Activated effector memory CD4-positive, alpha-beta T cell treated with Interleukin-2 at 50 U/mL for 16 hours (primary cell): ENCODE measurements around the gene ROR1.
"Not testable (repeated sequence)": the region's sequence is repeated elsewhere in the genome, so short reads cannot be mapped to it uniquely, and the experiment has no call there.

Experiments
- DNase-seq: peaks from one replicate; pipeline ENCODE4 v3.0.0-alpha.2; 2020

Gene ROR1

GRCh38 chr1:63826246-63826861, 52.5 kb downstream of the ROR1 start:
- not testable (repeated sequence) for DNase-seq

- DNase-seq: no peak
Measured at GRCh38 chr1:63827411-63828321, 53.8 kb downstream of the ROR1 start.

DNA sequence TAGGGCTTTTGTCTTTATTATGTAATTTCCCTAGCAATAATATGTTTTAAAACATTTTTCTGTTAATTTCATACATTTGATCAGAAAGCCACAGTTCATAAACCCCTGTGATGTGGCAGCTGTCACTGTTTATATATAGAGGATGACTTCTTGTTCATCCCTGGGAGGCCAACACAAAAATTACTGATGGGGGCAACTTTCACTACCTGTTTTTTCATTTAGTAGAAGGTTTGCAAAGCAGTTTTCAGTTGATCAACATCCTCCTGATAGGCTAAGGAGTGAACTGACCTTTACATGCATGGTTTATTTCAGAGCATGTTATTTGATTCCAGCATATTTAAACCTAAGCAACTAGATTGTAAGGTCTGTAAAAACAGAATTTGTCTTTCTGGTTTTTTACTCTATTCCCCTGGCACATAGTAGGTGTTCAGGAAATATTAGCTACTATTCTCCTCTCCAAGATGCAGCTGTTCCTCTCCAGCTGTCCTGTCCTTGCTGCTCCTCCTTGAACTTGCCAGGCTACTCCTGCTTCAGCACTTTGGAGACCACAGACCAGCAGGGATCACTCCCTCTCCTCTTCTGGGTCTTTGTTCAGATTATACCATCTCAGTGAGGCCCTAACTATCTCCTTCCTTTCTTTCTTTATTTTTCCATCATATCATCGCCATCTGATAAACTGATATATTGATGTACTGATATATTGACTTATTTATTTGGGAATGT, 54.7 kb downstream of the ROR1 start:
- DNase-seq: no peak

GRCh38 chr1:63829349-63830327, 55.8 kb downstream of the ROR1 start:
- no peak for DNase-seq

DNA sequence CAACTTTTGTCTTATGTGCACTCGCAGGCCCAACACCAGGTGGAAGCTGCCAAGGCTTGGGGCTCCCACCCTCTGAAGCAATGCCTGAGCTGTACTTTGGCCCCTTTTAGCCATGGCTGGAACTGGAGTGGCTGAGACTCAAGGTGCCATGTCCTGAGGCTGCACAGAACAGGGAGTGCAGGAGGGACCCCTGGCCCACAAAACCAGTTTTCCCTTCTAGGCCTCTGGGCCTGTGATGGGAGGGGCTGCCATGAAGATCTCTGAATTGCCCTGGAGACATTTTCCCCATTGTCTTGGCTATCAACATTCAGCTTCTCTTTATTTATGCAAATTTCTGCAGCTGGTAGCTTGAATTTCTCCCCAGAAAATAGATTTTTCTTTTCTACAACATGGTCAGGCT, 57.6 kb downstream of the ROR1 start:
- DNase-seq: no peak

GRCh38 chr1:63833363-63834119, 59.7 kb downstream of the ROR1 start:
- DNase-seq: no peak

GRCh38 chr1:63835128-63835527, 61.3 kb downstream of the ROR1 start:
- DNase-seq: no peak

GRCh38 chr1:63836374-63836773, 62.6 kb downstream of the ROR1 start:
- DNase-seq: no peak

DNA sequence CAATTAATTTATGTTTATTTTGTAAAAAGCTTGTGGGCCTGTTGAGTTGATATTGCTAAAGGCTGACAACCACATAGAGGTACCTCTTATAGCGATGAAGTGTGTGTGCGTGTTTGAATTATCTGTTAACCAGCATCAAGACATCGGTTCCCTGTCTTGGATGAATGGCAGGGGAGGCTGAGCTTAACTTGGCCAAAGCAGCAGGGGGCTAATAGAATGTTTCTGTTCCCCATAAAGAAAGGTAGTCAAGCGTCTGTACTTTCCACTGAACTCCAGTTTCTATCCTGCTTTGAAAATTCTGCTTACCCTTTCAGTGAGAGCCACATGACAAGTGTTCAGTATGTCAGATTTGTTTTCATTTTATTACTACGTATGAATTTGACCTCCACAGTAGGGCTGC, 63.0 kb downstream of the ROR1 start:
- DNase-seq: no peak

- DNase-seq: no peak
Measured at GRCh38 chr1:63843010-63843409, 69.2 kb downstream of the ROR1 start.

GRCh38 chr1:63843884-63844283, 70.1 kb downstream of the ROR1 start:
- no peak for DNase-seq

- DNase-seq: no peak
Measured at GRCh38 chr1:63845346-63845745, 71.5 kb downstream of the ROR1 start.

DNA sequence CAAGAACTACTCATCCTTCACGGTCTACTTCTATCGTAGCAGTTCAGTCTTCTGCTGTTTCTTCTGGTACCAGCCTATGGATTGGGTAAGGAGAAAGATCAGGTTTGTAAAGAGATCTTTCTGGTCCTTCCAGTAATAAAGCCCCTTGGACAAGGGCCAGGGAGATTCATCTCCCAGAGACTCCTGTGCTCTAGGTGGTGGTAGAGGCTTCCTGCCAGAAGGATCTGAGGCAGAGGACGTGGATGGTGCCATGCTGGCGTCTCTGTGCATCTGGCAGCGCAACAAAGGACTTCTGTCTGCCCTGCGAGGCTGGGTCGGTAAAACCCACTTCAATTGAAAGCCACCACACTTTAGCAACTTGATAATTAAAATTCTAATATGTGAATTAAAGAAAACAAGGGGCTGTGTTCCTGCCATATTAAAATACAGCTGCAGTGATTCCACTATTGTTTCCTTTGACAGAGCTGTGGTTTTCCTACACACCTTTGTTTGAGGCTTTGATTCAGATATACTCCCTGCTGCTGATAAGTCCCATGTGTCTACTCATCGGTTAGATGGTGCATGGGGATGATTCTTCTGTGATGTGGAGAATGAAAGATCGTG, 73.6 kb downstream of the ROR1 start:
- no peak for DNase-seq

GRCh38 chr1:63848733-63849132, 74.9 kb downstream of the ROR1 start:
- no peak for DNase-seq

DNA sequence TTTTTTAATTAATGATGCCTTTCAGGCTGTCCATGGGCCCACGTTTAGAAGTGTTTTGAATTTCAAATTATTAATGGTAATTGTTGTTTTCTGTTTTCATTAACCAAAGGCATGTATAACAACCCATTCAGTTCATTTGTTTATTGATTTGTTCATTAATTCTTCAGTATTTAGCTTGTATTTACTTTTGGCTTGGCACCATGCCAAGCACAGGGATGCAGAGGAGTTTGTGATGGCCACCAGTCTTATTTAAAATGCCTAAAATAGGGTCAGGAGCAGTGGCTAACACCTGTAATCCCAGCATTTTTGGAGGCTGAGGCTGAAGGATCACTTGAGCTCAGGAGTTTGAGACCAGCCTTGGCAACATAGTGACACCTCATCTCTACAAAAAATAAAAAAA, 75.3 kb downstream of the ROR1 start:
- DNase-seq: no peak

DNA sequence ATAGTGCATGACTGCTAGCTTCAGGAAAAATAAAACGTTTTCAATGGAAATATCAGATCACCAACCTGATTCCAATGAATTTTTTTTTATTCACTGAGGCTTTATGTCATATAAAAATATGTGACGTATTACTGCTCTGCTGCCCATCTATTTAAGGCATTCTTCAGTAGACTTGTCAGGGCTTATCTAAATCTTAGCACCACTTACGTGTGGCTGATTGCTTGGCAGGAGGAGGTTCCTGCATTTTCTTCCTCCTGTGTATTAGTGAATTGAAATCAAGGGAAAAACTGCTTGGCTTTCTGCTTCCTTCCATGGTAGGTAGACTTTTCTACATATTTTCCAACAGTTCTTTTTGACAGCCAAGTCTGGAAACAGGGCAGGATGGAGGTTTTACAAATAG, 80.3 kb downstream of the ROR1 start:
- DNase-seq: no peak

- DNase-seq: no peak
Measured at GRCh38 chr1:63855942-63856341, 82.1 kb downstream of the ROR1 start.

DNA sequence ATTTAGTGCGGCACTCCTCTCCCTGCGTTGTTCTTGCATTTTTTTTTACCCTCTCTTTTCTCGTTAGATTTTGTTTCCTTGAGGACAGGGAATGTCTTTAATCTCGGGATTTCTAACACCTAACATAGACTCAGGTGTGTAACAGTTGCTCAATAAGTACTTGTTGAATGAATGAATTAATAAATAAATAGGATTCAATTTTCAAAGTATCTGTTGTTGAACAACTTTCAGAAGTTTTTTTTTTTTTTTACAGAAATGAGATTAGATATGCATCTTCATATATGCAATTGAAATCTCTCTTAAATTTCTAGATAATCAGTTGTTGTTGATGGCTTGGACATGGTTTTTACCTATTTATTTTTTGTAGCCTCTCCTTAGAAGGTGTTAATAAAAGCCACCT, 83.1 kb downstream of the ROR1 start:
- DNase-seq: no peak

GRCh38 chr1:63857478-63857877, 83.7 kb downstream of the ROR1 start:
- no peak for DNase-seq

DNA sequence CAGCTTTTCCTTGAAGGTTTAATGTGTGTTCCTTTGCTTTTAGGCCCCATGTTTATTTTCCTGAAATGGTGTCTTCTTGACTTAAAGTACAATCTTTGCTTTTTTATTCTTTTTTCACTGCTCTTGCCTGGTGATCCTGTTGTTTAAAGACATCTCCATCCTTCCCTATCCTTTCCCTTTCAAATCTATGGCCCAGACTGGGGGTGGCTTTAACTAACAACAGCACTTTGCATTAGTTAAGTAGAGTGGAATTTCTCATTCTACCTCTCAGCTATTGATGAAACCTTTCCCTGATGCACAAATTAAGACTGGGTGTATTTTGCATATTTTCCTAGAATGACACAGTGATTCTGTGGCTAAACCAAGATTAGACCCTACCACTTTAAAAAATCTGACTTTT, 84.3 kb downstream of the ROR1 start:
- DNase-seq: no peak
